PC-9 (cell line): ENCODE results near the gene VPS35.

Experiments
- EZH2 ChIP-seq: fragments of 200-600 bp; sonication (generic); IDR thresholded peaks from 2 replicates; pipeline ENCODE4 v1.8.0; 2017; ENCODE audit warnings: antibody characterized with exemption, low read depth
- TF ChIP-seq, protein P1 (sequence below): fragments of 200-600 bp; sonication (generic); conservative IDR thresholded peaks from 2 replicates; pipeline ENCODE4 v1.6.1; 2017; ENCODE audit warnings: mixed run types, antibody characterized with exemption, mild to moderate bottlenecking, moderate library complexity

DNA sequence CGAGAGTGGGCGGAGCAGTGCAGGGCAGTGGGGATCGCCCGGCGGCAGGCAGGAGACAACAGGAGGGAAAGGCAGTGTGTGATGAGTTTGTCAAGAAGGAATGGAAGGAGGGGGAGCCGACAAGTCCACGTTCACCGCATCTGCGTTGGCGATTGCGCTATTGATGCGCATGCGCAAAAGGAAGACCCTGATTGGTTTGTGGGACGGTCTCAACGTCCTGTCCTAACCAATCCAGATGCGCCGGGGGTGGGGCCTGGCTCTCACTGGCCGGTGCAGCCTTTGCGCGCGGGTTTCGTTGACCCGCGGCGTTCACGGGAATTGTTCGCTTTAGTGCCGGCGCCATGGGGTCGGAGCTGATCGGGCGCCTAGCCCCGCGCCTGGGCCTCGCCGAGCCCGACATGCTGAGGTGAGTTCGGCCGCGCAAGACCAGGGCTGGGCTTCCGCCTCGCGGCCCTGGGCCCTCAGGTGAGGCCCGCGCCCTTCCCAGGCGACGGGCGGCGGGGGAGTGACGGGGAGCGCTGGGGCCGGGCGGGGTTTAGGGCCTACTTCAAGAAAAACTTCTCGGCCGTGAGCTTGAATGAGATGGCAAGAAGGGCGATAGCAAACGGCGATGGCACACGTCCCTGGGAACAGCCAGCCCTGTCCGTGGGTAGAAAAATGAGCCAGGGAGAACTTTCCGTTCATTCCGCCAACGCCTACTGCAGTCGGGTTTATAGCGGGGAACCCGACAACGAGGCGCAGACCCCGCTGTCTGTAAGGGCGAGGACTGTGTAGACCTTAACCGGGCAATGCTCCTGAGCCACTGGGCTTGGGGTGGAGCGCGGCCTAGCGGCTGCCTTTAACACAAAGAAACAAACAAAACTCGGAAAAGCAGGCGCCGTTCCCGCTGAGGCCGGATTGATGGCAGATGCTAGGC is 645 bp upstream of the VPS35 start, which contains the start of gene ORC6:
- TF ChIP-seq, protein P1, sequence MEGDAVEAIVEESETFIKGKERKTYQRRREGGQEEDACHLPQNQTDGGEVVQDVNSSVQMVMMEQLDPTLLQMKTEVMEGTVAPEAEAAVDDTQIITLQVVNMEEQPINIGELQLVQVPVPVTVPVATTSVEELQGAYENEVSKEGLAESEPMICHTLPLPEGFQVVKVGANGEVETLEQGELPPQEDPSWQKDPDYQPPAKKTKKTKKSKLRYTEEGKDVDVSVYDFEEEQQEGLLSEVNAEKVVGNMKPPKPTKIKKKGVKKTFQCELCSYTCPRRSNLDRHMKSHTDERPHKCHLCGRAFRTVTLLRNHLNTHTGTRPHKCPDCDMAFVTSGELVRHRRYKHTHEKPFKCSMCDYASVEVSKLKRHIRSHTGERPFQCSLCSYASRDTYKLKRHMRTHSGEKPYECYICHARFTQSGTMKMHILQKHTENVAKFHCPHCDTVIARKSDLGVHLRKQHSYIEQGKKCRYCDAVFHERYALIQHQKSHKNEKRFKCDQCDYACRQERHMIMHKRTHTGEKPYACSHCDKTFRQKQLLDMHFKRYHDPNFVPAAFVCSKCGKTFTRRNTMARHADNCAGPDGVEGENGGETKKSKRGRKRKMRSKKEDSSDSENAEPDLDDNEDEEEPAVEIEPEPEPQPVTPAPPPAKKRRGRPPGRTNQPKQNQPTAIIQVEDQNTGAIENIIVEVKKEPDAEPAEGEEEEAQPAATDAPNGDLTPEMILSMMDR, result peak; percentile 61; the same call in 1 of the 2 replicates
- no peak for TF ChIP-seq EZH2
